Bronchial epithelial cell (primary cell): ENCODE data around the gene COQ8B. TPM values are rescaled to one million over a fixed set of nuclear protein-coding genes. Genes with fewer than 3 reads are reported as not detected.

Experiments
- DNase-seq: peaks from one replicate; pipeline ENCODE4 v3.0.0-alpha.2; 2010; ENCODE audit warnings: low read depth
- FAIRE-seq: peaks from 2 replicates; lab custom pipeline; 2011; peaks lifted over from hg19 to GRCh38; lab: Jason Lieb, UNC
- H3K27me3 ChIP-seq: 2 replicates; pipeline ENCODE4 v1.5.1; 2011; ENCODE audit warnings: low read length; ENCODE audit not compliant: control insufficient read depth, insufficient read depth
- H3K36me3 ChIP-seq: 2 replicates; pipeline ENCODE4 v1.5.1; 2011; ENCODE audit warnings: low read length; ENCODE audit not compliant: control insufficient read depth, insufficient read depth
- H3K4me3 ChIP-seq: 2 replicates; pipeline ENCODE4 v1.5.1; 2011; ENCODE audit warnings: mild to moderate bottlenecking, low read depth, low read length, control low read depth
- total RNA-seq: library from RNA; depleted of rRNA; stranded (reverse); fragments of >200 nt; gene quantifications from 2 replicates; pipeline ENCODE4 v1.2.1, GENCODE V29; 2014
- TF ChIP-seq, protein P1 (sequence below): IDR thresholded peaks from 2 replicates; pipeline ENCODE4 v1.5.1; 2011; ENCODE audit warnings: mild to moderate bottlenecking, moderate library complexity, low read length, control low read depth, inconsistent platforms; ENCODE audit not compliant: insufficient read depth, severe bottlenecking

The COQ8B gene
- total RNA-seq, 1 donor from 2014 or later: 20.0 TPM

- Histone ChIP-seq H3K4me3 (no peak overlapping the region), H3K36me3 (peaks cover 18% of the 10 kb centered on the region), H3K27me3 (no peaks in the 10 kb centered on the region)
- FAIRE-seq (peak; percentile 85), DNase-seq (peak; percentile 5)
- TF ChIP-seq, protein P1, sequence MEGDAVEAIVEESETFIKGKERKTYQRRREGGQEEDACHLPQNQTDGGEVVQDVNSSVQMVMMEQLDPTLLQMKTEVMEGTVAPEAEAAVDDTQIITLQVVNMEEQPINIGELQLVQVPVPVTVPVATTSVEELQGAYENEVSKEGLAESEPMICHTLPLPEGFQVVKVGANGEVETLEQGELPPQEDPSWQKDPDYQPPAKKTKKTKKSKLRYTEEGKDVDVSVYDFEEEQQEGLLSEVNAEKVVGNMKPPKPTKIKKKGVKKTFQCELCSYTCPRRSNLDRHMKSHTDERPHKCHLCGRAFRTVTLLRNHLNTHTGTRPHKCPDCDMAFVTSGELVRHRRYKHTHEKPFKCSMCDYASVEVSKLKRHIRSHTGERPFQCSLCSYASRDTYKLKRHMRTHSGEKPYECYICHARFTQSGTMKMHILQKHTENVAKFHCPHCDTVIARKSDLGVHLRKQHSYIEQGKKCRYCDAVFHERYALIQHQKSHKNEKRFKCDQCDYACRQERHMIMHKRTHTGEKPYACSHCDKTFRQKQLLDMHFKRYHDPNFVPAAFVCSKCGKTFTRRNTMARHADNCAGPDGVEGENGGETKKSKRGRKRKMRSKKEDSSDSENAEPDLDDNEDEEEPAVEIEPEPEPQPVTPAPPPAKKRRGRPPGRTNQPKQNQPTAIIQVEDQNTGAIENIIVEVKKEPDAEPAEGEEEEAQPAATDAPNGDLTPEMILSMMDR: no peak
Measured at GRCh38 chr19:40685563-40685962, 31.1 kb downstream of the COQ8B start.

DNA sequence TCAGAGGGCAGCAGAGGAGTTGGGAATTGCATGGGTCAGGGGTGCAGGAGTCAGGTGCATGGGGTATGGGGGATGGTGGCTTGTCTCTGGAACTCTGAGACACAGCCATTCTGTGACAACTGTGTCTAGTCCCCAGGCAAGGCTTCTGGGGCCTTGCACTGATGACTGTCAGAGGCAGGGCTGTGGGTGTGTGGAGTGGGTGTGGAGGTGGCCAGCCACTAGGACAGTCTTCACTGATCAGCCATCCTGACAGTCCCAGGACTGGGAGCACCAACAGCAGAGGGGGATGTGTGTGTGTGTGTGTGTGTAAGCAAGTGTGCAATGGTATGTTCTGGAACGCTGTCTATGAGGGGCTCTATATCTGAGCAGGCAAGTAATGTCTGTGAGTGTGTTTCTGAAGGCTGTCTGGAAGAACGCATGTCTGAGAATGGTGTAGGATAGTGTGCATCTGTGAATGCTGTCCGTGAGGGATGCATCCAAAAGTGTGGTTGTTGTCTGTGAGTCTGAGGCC is 31.6 kb downstream of the COQ8B start:
- no peak for FAIRE-seq
- TF ChIP-seq, protein P1: no peak
- peaks cover 18% of the 10 kb centered on the region for H3K36me3 ChIP-seq

DNA sequence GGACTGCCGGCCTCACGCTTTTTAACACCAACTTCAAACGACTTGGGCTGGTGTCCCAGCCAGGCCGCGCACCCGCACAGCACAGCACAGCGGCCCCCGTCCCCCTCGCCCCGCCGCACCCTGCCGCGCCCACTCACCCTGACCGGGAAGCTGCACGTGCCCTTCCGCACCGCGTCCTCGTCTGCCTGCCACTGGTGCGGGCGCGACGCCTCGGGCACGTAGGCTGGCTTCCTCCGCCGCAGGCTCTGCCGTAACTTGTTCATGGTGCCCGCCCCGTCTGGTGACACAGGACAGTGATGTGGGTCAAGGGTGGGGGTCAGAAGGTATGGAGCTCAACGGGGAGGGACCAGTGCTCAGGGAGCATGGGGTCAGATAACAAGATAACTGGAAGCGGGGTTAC is 32.4 kb downstream of the COQ8B start:
- Histone ChIP-seq H3K4me3 (no peak overlapping the region), H3K36me3 (peaks cover 18% of the 10 kb centered on the region), H3K27me3 (no peaks in the 10 kb centered on the region)
- TF ChIP-seq, protein P1: no peak
- FAIRE-seq: no peak
- no peak for DNase-seq

More for the DNA sequence above, 31.6 kb downstream of the COQ8B start:
- no peak for DNase-seq
- H3K27me3 ChIP-seq: no peaks in the 10 kb centered on the region
- H3K4me3 ChIP-seq: no peak overlapping the region

- FAIRE-seq (no peak), DNase-seq (no peak)
- Histone ChIP-seq H3K27me3 (no peaks in the 10 kb centered on the region), H3K4me3 (no peak overlapping the region), H3K36me3 (peaks cover 19% of the 10 kb centered on the region)
- TF ChIP-seq, protein P1: no peak
Measured at GRCh38 chr19:40683437-40683836, 33.2 kb downstream of the COQ8B start.

DNA sequence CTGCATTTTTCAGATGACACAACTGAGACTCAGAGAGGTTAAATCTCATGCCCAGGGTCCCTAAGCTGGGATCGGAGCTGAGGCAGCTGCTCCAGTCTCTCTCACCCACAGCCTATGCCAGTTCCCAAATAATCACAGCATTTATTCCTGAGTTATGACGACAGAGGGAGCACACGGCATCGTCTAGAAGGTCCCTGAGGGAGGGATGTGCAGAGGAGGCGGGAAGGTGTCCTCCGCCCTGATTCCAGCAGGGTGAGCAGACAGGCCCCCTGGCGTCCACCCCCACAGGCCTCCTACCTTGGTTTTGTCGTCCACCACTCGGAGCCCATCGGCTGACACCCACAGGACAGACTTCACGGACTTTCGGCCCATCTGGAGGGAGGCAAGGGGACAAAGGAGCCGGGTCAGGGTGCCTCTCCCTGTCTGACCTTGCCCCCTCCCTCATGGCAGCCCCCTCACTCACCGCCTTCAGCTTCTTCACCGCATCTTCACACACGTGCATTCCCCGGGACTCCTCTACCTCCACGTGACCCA is 34.2 kb downstream of the COQ8B start:
- no peak overlapping the region for H3K4me3 ChIP-seq
- TF ChIP-seq, protein P1: no peak
- DNase-seq (no peak), FAIRE-seq (no peak)
- no peaks in the 10 kb centered on the region for H3K27me3 ChIP-seq
- H3K36me3 ChIP-seq: peaks cover 24% of the 10 kb centered on the region

- no peaks in the 10 kb centered on the region for H3K27me3 ChIP-seq
- TF ChIP-seq, protein P1: no peak
- FAIRE-seq: no peak
- H3K36me3 ChIP-seq: peaks cover 27% of the 10 kb centered on the region
- no peak overlapping the region for H3K4me3 ChIP-seq
- DNase-seq: no peak
Measured at GRCh38 chr19:40681039-40681438, 35.6 kb downstream of the COQ8B start.
